Tibial nerve (tissue), 4 donors: ENCODE data around the gene TRPM4.

Experiments
- CTCF ChIP-seq, 5 experiments: fragments of 200-600 bp in 3 of 5; fragments of 450-650 bp in 2 of 5; sonication (generic) in 3 of 5; IDR thresholded peaks; one replicate each; pipeline ENCODE4 v1.5.1; 2016 to 2019; ENCODE audit warnings: antibody characterized with exemption in 5 of 5, mild to moderate bottlenecking in 3 of 5, moderate library complexity in 2 of 5
- EP300 ChIP-seq, 2 donors: sonication (generic); formaldehyde crosslinking; IDR thresholded peaks; one replicate each; pipeline ENCODE4 v1.6.1; 2017; ENCODE audit warnings: antibody characterized with exemption in 2 of 2, mild to moderate bottlenecking in 1 of 2

DNA sequence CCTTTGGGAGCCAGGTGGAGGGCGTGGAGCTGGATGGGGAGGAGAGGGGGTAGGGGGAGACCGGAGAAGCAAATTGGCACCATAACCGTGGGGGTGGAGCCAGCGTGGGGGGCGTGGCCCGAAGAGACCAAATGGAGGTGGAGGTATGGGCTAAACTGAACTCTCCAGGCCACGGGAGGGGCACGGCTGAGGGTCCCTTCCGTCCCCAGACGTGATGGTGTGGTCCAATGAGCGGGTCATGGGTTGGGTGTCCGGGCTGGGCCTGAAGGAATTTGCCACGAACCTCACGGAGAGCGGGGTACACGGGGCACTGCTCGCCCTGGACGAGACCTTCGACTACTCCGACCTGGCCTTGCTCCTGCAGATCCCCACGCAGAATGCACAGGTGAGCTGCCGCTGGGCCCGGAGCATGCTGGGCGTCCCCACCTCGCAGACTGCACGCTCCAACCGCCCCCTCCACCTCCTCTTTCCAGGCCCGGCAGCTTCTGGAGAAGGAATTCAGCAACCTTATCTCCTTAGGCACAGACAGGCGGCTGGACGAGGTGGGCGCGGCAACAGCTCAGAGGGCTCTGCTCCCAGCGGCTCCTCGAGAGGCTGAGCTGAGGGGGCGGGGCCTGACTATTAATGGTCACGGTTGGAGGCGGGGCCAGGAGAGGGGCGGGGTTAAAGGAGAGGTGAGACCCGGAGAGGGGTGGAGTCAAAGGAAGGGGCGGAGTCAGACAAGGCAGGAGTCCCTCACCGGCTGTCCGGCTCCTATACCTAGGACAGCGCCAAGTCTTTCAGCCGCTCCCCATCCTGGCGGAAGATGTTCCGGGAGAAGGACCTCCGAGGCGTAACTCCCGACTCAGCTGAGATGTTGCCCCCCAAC, 8.6 kb upstream of the TRPM4 start:
- TF ChIP-seq EP300 (IDR thresholded peaks at IDR 0.05) = peak in 1 of 2 donors; percentile 22
- TF ChIP-seq CTCF (IDR thresholded peaks at IDR 0.05) = no peak
